Erythroblast (primary cell): Measurements from ENCODE around the gene PIM2.

Experiments used
- DNase-seq, 2 experiments: peaks; one replicate each; lab custom pipeline; 2025; lab: John Stamatoyannopoulos, UW
- GATA1 ChIP-seq: IDR thresholded peaks from 2 replicates; pipeline ENCODE4 v1.6.1; 2011; ENCODE audit warnings: low read depth, mild to moderate bottlenecking, control low read depth, low read length, moderate library complexity
- POLR2A ChIP-seq: IDR thresholded peaks from 2 replicates; pipeline ENCODE4 v1.6.1; 2011; ENCODE audit warnings: mild to moderate bottlenecking, low read length

PIM2 gene

DNA sequence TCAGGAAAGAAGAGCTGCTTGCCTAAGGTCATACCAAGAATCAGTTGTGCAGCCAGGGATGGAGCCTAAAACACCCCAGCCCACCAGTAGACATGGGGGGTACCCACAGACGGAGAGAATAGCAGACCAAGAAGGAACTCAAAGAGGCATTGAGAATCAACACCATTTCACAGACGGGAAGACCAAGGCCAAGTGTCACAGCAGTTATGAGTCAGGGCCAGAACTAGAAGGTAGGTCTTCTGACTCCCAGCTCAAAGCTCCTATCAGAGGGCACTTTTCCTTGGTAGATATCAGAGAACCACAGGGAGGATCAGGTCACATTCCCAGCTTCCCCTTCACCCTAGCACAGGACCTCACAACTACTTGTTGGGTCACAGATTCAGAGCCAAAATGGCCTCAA, 24.1 kb upstream of the PIM2 start:
- no peak for DNase-seq
- TF ChIP-seq POLR2A (no peak), GATA1 (no peak)

DNA sequence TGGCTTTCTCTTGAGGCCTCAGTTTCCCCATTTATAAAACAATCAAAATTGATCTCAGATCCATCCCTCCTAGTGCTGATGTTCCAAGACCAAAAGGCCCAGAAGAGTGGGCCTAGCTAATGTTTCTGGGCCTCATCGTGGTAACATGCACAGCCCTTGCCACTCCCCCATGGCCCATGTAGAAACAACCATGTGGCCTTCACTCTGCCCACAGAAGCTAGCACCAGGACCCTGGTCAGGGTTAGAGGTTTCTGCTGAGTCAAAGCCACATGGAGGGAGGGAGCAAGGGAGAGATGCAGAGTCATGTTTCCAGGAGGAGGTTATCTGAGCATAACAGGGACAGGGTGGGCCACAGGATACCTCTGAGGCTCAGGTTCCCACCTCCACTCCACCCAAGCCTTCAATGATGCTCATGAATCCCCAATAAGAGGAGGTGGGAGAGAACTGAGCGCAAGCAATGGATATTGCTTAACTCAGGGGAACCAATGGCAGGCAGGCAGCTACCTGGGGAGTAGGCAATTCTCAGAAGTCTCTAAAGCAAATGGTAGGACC, 21.7 kb upstream of the PIM2 start:
- TF ChIP-seq GATA1 (no peak), POLR2A (peak; percentile 40)
- peak; percentile 88 to 91 for DNase-seq

DNA sequence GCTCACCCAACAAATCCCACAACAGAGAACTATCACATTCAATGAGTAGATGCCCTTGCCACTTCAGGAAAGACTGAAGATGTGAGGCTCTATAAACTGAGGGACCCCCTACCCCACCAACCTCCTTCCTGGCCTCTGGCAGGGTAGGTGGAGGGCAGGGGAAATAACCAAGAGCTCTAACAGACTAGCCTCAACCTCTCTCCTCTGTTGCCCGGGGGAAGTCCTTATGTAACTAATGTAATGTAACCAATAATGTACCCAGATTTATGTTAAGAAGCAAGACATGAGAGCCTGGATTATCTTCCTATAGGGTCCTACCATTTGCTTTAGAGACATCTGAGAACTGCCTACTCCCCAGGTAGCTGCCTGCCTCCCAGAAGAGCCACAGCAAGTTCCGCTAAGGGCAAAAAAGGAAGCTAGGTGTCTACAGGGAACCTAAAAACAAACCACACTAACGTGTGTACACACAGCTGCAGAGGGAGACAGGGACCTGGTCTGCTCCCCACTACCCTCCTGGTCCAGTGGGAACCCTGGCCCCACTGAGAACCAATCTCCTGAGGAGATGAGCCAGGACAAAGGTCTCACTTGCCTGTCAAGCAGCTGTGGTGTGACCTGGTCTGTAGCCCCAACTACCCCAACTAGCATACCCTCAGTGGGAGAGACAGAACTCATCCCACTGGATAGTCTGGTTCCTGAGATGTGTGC, 20.9 kb upstream of the PIM2 start:
- DNase-seq: no peak
- no peak for TF ChIP-seq GATA1
- no peak for TF ChIP-seq POLR2A

DNA sequence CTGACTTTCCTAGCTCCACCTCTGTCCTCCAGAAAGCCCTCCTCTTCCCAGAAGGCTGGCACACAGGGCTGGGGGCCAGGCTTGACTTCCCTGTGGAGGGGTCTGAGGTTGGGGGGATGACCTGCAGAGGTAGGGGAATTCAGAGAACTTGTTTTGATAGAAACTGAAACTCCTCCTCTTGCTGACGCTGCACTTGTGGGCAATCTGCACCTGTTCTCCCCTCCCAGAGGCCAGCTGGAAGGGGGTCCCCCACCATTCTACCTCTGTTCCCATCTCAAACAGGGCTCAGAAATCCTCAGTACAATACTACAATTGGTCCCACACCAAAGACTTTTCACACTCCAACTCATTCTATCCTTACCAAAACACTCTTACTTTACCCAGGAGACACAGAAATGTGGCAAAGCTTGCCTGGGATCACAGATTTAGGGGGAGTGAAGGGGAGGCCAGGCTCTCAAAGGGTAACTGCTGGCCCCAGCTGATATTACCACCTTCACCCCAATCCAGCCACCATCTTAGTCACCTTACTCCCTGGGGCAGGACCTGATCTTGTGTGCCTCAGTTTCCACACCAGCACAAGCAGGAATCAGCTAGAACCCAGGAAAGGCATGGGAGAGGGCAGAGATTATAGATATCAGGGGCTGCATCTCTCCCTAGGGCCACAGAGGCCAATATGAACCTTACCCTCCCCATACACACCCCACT, 20.0 kb upstream of the PIM2 start:
- TF ChIP-seq POLR2A (no peak), GATA1 (no peak)
- DNase-seq: peak in 1 of 2 experiments; percentile 25

DNA sequence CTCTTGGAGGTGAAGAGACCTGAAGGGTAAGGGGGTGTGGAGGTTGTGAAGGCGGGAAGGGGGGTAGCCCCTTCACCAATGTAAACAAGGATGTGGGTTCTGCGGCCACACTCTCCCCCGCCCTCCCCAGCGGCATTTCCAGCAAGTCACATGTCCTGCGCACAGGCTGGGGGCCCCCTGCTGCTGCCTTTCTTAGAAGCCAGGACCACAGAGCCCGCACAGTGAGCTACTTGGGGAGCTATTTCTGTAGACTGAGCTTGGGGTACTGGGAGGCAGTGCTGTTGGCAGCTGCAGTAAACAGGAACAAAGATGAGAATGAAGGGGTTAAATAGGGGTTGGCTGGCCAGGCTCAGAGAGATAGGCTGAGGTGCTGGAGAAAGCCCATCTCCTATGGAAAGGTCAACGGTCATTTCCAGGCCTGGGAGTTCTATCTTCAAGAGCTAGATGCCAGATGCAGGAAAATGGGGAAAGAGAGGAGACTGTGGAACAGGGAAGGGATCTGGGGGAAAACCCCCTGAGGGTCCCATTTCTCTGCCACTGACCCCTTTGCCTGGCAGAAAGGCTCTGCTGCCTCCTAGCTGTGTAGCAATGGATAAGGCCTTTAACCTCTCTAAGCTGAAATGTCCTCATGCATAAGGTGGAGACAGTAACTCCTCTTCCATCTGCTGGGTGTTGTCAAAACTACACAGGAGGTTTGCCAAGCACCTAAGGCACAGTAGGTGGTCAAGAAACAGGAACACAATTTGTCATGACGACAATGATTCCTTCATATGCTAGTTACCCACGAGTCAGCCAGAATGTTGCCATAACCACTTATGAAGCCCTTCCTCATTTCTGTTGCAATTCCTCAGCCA, 18.5 kb upstream of the PIM2 start:
- peak; percentile 65 to 67 for DNase-seq
- no peak for TF ChIP-seq GATA1
- peak; percentile 34 for TF ChIP-seq POLR2A

DNA sequence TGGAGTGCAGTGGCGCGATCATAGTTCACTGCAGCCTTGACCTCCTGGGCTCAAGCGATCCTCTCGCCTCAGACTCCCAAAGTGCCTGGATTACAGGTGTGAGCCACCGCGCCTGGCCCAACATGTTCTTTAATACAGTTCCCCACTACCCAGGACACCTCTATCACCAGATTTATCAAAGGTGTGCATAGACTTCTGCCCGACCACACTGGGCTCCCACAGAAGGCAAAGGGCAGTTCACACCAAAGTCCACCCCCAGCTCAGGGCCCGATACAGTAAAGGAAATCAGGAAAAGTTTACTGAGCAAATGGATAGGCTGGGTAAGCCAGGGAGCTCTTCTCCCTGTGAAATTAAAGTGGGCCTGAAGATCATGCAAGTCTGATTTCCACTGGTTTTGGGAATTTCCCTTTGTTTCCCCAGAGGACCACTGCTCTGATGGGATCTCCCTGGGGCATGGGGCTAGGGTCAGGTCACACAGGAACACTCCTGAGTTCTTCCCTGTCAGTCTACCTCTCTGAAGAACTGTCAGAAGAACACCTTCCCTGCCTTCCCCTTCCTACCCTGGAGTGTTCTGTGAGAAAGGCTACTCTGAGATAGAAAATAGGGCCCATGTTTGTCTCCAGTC, 17.7 kb upstream of the PIM2 start:
- DNase-seq: no peak
- TF ChIP-seq GATA1: no peak
- TF ChIP-seq POLR2A: no peak

DNA sequence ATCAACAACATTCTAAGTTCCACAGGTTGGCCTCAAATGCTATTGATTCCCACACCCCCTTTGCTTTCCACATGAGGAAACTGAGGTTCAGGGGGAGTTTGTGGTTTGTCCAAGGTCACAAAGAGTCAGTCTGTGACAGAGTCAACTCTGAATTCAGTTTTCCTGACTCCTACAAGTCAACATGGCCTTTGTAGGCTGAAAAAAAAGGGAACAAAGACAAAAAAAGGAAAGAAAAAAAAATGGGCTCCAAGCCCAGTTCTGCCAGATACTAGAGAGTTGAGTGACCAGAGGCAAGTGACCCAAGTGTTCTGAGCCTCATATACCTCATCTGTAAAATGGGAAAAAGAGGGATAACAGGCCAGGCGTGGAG, 16.5 kb upstream of the PIM2 start:
- DNase-seq: no peak
- TF ChIP-seq POLR2A (no peak), GATA1 (no peak)

DNA sequence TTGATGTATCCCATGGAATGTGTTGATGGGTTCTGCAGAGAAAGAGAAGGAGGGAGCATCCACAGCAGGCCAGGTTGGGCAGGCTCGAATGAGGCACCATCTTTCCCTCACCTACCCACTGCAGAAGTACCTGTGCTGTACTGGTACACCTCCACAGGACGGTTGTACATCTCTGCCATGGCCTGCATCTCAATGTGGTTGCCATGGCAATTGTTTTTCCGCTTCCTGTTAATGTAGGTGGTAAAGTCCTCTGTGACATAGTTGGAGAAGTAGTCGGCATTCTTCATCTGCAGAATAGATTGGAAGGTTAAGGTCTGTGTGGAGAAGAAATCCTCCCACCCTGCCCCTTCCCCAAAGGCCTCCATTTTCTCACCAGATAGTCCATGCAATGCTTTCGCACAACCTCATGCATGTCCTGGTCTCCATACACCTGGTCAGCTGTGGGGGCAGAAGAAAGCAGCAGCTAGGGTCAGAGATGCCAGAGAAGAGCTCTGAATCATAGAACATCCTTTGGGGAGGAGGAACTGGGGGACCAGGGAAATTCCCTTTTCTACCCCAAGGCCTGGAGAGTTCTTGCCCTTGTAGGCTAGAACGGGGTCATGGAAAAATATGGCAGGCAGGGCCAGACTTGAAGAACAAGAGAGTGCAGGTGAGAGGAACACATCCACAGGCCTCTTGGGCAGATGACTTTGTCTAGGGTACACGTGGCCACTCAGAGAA, 15.9 kb upstream of the PIM2 start:
- no peak for TF ChIP-seq POLR2A
- TF ChIP-seq GATA1: no peak
- DNase-seq: no peak

DNA sequence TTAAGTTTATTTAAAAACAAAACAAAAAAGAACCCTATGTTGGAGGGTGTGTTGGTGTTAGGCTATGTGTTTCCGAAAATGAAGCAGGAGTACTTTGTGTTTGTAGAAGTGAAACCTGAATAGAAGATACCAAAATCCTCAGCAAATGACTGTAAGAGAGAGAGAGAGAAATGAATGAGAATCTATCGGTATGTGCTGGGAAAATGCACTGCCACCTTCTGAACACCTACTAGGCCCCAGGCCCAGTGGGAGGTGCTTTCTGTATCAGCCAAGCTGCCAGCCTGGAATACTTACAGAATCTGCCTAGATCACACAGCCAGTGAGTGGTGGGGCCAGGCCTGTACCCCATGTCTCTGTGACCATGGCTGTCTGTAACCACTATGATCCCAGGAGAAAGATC, 14.9 kb upstream of the PIM2 start:
- no peak for DNase-seq
- no peak for TF ChIP-seq POLR2A
- no peak for TF ChIP-seq GATA1

DNA sequence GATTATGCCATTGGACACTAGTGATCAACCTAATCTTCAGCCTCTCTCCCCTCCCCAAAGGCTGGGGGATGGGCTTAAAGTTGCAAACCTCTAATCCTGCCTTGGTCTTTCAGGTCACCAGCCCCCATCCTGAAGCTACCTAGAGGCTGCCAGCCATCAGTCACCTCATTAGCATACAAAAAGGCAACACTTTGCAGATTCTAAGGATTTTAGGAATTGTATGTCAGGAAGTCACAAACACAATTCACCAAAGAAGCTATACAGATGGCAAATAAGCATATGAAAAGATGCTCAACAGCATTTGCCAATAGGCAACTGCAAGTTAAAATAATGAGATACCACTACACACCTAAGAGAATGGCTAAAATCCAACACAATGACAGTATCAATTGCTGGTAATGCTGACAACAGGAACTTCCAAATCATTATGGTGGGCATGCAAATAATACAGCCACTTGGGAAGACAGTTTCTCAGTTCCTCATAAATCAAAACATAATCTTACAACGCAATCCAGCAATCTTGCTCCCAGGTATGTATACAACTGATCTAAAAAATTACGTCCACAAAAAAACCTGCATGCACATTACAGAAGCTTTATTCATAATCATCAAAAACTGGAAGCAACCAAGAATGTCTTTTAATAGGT, 9.0 kb upstream of the PIM2 start:
- DNase-seq: no peak
- no peak for TF ChIP-seq GATA1
- no peak for TF ChIP-seq POLR2A

DNA sequence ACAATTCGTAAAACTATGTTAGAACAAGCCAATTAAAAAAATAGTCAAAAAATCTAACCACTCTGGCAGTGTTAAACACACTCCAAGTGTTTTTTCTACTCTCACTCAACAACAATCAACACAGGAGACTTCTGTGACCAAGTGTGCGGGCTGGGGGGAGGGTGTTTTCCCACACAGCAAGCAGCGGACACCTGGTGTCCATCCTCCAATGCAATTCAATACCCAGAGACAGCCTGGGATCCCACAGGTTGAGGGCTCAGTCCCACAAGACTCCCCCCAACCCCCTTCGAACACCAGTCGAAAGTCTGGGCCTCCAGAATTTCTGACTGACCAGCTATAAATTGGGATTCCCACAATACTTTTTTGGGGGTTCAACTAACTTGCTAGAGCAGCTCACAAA, 8.3 kb upstream of the PIM2 start:
- TF ChIP-seq POLR2A: no peak
- TF ChIP-seq GATA1: no peak
- DNase-seq: no peak

DNA sequence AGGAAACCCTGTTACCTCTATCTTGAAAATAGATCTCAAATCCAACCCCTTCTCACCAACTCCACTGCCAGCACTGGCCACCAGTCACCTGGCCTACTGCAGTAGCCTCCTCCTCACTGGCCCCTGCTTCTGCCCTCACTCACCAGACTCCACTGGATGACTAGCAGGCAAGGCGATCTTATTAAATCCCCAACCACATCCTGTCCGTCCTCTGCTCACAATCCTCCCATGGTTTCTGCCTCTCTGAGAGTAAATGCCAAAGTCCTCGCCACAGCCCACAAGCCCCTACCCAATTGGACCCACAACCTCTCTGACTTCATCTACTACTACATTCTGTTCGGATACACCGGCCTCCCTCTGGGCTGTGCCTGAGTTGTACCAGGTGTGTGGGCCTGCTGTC, 5.4 kb upstream of the PIM2 start:
- no peak for TF ChIP-seq GATA1
- TF ChIP-seq POLR2A: no peak
- no peak for DNase-seq
